Femur (tissue), 1 donor: Measurements from ENCODE around the gene USP54.

Source experiments
- DNase-seq: peaks from one replicate; pipeline ENCODE4 v3.0.0-alpha.2; 2017

Gene USP54

DNA sequence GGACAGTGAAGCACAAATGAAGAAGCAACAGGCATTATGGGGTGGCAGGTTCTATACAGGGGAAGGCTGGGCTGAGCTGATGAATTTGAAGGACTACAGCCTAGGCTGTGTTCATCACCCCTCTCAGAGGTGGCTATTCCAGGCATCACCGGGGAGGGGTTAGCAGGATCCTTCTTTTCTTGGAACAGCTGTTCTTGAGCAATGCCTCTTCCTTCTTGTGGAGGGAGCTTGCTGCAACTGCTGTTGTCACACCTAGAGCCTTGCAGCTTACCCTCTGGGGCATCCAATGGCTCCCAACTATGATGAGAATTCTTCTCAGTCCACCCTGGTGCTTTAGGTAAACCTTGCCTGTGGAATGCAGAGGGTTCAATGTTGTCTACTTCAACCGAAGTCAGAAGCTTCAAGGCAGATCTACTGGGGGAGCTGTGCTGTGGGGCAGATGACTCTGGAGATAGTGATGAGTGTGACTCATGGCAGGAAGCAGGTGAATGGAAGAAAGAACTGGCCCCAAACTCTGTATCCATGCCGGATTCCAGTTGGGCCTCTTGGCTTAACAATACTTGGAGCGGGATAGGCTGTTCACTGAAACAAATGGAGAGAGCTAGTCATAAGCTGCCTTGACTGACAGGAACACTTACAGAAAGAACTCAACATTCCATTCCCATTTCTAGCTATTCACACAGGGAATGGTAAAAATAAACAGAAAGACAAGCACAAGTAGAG is 73.8 kb downstream of the USP54 start:
- DNase-seq = no peak

DNA sequence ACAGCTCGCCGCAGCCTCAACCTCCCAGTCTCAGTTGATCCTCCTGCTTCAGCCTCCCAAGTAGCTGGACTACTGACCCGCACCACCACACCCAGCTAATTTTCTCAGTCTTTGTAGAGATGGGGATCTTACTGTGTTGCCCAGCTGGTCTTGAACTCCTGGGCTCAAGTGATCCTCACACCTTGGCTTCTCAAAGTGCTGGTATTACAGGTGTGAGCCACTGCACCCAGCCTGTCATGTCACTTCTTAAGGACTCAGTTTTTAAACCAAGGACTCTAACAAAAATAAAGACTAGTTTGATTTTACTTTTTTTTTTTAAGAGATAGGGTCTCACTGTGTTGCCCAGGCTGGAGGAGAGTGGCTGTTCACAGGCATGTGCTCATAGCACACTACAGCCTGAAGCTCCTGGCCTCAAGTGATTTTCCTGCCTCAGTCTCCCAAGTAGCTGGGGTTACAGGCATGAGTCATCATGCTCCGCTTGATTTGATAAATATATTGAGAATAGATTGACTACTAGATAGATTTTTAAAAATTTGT is 78.9 kb downstream of the USP54 start:
- no peak for DNase-seq

DNA sequence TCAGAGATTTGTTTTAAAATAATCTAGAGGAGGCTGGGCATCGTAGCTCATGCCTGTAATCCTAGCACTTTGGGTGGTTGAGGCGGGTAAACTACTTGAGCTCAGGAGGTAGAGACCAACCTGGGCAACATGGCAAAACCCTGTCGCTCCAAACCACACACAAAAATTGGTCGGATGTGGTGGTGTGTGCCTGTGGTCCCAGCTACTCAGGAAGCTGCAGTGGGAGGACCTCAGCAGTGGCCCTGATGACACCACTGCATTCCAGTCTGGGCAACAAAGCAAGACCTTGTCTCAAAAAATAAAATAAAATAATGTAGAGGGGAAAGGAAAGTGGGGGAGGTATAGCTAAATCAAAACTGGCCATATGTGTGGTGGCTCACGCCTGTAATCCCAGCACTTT is 81.4 kb downstream of the USP54 start:
- DNase-seq = no peak

DNA sequence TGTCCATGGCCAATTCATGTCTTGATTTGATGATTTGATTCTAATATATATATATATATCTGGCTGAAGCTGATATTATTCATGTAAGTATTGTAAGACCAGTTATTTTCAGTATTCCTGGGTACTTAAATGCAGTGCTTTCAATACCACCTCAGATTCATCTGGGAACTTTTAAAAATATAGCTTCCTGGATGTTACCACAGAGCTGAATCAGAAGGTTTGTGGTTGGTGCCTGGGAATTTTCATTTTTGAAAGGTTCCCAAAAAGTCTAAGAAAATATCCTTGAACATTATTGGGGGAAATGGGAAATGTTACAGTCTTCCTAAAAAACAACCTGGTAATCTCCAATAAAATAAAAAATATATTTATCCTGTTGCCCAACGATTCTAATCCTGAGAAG is 84.7 kb downstream of the USP54 start:
- DNase-seq = no peak

DNA sequence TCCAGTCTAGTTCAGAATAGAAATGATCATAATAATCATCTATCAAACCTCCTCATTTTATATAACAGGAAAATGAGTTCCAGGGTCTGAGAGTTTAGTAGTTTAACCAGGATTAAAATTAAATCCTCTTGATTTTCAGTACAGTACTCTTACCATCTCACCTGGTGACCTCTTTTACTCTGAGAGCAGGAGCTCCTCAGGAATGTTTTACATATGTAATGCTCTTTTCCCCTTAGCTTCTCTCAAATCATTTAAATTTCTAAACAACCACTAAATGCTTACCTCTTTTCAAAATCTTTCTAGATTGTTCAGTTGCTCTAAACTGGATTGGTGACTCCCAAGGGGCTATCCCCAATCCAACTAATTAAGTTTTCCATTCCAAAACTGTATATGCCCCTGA is 85.1 kb downstream of the USP54 start:
- DNase-seq = no peak

DNA sequence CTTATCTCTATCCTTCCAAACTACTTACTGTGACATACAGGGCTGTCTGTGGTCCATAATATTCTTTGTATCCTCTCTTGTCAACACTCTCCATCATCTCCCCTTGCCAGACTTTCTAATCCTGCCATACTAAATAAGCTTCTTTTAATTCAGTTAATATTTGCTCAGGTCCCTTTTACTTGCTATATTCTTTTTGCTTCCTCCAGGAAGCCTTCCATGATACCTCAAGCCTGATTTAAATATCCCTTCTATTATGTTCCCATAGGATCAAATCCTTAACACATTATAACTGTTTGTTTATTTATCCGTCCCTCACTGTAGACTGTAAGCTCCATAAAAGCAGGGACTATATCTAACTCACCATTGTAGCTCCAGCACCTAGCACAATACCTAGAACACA is 88.1 kb downstream of the USP54 start:
- DNase-seq = no peak

DNA sequence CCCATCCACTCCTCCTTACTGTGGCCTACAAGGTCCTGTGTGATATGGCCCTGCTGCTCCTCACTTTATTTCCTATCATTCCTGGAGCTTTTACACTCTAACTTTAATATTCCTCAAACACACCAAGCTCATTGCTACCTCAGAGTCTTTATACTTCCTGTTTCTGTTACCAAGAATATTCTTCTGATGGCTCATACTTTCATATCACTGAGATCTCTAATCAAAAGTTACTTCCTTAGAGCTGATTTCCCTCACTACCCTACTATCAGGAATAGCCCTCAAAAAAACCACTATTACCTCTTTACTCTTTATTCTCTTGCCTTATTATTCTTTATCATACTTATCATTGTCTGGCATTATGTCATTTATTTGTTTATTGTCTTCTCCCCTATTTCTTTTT is 89.5 kb downstream of the USP54 start:
- no peak for DNase-seq

DNA sequence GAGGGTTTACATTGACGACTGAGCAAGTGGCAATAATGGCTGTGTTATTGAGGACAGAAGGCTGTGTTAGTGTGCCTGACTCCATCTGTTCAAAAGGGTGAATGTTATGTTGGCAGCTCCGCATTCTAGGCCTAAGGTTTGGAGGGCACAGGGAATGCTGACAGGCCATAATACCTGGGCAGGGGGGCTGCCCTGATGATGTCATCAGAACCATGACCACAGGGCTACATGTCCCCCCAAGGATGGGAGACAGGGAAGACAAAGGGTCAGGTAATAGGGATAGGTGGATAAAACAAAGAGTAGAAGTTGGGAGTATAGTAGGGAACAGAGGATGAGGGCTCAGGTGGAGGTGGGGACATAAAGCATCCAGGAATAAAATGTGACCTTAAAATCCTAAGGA is 93.5 kb downstream of the USP54 start:
- DNase-seq = no peak

DNA sequence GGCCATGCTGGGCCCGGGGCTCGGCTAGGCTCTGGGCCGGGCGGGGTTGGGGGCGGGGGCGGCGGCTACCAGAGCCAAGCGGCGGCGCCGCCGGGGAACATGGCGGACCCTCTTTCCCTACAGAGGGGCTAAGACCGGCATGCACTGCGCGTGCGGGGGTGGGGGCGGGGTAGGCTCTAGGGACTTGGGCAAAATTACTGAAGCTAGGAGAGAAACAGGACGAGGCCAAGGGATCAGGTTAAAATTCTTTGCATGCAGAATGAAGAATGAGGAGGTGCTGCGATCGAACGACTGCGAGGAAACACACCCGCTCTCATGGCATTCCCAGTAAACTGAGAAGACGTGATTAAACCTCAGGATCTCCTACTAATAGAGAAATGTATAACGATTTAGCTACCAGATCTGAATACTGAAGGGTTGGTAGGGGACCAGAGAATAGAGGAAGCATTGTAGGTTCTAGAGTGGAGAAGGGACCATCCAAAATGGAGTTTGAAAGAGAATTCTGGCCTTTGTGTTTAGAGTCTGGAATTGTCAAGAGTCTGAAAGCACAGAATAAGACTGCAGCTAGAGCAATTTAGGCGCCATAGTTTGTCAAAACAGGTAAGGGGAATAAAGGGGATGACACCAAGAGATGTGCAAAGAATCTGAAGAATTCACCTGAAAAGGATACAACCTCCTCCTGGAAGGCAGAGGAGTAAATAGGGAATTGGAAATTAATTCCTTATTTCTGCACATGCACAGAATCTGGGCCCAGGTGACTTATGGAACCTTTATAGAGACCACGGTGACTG is 95.1 kb downstream of the USP54 start, which contains the start of gene PPP3CB:
Gene PPP3CB (minus strand): TSS at position 141 of the 791 bp plus-strand sequence. CDS start 135 bp downstream, at position 6.
- DNase-seq = peak; percentile 98

DNA sequence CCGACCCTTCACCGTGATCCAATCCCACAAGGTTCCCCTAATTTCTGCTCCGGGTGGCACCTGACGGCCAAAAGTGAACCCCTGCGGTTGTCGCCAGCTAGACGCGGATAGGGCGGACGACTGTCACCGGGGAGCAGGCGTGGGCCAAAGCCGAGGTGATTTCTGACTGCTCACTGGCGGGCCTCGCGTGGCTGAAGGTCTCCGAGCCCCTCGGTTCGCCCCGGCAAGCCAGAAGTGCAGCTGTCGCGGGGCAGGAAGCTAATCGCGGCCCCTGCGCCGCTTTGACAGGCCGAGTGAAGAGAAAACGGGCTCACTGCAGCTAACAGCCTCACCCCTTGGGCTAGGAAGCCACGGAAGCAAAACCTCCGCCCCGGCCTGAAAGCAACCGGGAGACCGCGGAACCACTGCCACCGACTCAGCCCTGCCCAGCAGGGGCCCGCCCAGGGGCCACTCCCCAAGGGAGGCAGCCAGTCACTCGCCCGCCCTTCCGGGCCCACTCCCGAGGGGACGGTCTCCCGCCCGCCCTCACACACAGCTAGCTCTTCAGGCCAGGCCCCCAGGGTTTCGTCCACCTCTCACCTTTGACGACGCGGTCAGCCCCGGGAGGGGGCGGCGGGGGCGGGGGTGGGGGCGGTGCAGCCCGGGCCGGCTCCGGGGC is 95.8 kb downstream of the USP54 start:
- peak; percentile 89 for DNase-seq

DNA sequence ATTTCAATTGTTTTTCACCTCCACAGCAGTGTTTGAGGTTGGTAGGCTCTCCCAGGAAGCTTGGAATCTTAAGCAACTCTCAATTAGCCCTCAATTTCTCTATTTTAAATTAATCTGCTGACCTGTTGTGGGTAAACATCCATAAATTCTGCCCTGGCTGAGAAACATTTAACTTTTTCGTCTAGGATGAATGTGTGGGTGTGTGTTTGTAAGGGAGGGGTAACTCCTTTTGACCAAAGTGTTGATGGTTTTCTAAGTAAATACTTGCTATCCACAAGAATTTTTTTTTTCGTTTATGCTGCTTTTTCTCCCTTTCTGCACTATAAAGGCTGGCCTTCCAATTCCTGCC is 96.3 kb downstream of the USP54 start:
- DNase-seq = no peak

DNA sequence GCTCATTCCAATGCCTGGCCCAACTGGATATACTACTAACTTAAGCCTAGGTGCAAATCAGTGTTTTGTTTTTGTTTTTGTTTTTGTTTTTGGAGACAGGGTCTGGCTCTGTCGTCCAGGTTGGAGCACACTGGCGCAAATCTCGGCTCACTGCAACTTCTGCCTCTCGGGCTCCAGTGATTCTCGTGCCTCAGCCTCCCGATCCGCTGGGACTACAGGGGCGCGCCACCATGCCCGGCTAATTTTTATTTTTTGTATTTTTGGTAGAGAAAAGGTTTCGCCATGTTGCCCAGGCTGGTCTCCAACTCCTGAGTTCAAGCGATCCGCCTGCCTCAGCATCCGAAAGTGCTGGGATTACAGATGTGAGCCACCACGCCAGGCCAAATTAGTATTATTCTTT is 96.9 kb downstream of the USP54 start:
- no peak for DNase-seq

DNA sequence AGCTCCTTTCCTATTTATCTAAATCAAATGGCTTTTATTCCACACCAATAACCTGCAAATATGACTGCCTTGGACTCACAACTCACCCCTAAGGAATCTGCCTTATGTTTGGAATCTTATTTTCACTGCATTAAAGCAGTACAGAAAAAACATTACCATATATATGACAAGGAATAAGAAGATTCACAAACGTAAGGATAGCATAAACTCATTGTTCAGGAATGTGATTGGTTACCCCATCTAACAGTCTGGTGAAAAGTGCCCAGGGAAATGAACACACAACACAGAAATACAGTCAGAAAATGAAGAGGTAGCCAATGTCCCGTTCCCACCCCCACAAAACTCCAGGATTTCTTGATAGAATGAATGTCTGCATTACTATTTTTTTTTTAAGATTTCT is 97.4 kb downstream of the USP54 start:
- no peak for DNase-seq

DNA sequence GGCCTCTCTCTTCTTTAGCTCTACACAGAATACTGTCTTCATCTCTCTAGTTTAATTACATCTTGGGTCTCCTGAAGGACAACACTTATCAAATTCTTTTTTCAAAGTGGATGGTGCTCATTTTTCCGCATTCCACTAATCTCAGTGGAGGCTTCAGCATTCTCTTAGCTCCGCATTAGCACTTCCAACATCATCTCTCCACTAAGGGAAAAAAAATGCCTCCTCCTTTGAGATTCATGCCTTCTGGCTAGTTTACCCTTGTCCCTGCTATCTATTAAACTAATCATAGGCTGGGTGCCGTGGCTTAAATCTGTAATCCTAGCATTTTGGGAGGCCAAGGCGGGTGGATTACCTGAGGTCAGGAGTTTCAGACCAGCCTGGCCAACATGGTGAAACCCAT is 104.5 kb downstream of the USP54 start:
- no peak for DNase-seq

DNA sequence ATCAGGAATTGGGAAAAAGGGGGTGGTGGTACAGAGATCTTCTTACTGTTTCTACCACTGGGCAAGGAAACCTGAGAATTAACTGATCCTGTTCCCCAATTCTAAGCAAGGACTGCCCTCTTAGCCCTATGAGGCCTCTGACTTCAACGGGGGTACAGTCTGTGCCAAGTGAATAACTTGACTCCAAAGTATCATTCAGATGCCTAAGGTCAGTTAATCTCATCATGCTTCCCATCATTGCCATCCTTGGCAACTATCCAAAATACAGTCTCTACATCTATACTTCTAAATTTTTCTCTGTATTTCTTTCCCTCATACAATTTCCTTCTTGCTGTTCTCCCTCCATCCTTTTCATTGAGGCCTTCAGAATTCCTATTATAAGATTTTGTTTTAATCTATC is 105.8 kb downstream of the USP54 start:
- no peak for DNase-seq

DNA sequence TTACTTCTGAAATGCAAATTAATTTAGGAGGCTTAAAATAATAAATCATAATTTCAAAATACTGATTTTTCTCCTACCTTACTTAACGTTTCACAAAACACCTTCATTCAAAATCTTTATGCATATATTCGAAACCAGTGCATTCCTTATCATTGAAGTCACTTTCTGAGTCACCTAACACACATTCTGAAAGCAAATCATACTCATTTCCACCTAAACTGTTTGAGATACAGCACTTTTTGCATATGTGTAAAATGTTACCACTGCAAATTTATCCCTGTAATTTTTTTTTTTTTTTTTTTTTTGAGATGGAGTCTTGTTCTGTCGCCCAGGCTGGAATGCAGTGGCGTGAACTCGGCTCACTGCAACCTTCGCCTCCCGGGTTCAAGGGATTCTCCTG is 111.0 kb downstream of the USP54 start:
- DNase-seq = no peak

DNA sequence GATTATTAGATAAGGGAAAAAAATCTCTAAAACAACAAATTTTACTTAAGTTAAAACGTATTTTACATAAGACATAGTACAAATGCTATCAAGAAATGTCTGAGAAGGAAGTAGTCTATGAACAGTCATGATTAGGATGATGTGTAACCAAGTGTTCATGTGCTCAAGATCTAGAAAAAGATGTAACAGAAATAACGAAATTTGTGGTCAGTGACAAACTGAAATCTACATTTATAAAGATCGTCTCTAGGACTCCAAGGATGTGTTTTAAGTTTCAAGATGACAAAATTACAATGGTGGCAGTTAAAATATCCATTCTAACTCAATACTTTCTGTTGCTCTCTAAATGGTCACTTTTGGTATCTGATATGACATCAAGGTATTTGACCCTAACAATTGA is 112.5 kb downstream of the USP54 start:
- DNase-seq = no peak

DNA sequence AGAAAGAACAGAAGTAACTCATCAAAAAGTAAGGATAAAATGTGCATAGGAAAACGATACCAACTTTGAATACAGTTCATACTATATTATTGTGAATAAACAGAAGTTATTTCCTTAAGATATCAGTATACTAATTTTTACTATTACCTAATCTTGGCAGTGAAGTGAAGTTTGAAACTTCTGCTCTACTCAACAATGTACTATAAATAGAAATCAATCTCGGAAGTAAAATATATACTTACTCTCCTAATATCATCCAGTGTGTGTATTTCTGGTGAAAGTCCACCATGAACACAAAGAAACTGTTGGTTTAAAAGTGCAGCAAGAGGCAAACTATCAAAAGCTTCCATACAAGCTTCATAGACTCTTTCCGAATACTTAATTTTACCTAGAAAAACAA is 119.9 kb downstream of the USP54 start:
- DNase-seq = no peak

DNA sequence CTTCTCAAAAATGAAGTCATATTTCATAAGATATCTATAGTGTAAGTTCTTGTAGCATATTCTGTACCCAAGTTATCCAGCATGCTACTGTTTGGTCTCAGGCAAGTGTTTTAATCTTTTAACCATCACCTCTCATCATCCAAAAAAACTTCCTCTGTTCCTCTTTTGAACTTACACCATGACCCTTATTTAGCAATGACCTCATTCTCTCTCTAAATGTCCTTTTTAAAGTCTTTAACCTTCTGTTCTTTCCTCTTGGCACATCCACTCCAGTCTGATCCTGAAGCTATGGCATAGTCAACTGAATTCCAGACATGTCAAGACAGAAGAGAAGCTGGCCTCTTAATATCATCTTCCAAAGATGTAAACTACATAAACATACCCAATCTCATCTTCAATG is 121.6 kb downstream of the USP54 start:
- no peak for DNase-seq

DNA sequence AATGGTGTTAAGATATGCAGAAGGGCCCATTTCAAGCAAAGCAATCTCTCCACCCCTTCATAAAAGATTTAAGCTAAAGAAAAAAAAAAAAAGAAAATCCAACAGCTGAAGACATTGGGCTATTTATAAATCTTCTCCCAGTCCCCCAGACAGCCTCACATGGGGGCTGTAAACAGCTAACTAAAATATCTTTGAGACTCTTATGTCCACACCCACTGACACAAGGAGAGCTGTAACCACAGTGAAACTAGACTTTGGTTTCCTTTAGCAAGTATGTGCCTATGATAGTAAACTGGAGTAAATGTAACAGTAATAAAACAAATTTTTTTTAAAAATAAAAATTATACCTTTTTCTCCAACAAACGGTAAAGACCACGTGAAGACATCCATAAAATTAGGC is 123.9 kb downstream of the USP54 start:
- no peak for DNase-seq

DNA sequence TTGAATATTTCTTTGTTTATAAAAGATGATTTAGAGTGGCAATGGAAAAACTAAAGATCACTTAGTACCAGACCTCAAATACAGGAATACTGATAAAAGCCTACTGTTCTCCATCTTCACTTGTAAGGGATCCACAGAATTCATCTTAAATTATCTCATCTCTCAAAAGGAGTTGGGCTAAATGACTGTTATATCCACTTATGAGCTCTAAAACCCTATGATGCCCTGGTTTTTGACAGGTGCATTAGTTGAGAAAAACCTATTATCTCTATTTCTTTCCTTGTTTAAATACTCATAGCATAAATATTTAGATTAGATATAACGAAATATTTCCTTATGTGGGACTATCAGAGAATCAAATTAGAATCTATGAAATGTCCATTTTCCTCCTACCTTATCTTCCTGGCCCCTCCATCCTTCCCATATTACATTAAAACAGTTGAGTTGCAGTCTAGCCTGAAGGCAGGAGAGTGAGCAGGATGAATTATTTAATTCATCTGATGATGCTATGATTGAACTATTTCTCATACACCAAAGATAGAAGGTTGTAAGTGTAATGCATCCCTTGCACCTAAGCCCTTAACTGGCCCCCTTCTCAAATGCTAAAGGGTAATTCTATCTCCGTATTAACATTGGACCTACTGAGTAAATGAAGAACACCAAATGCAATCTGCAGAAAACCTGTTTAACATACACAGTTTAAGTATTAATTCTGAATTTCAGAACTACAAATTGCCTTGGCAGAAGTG is 125.0 kb downstream of the USP54 start:
- DNase-seq = no peak

DNA sequence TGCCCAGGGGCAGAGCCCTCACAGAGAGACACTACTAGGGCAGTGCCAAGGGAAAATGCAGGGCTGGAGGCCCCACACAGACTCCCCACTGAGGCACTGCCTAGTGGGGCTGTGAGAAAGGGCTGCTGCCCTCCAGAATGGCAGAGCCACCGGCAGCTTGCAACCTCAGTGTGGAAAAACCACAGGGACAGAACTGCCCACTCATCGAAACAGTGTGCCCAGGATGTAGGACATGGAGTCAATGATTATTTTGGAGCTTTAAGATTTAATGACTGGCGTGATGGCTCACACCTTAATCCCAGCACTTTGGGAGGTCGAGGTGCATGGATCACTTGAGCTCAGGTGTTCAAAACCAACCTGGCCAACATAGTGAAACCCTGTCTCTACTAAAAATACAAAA is 130.2 kb downstream of the USP54 start:
- DNase-seq = no peak

DNA sequence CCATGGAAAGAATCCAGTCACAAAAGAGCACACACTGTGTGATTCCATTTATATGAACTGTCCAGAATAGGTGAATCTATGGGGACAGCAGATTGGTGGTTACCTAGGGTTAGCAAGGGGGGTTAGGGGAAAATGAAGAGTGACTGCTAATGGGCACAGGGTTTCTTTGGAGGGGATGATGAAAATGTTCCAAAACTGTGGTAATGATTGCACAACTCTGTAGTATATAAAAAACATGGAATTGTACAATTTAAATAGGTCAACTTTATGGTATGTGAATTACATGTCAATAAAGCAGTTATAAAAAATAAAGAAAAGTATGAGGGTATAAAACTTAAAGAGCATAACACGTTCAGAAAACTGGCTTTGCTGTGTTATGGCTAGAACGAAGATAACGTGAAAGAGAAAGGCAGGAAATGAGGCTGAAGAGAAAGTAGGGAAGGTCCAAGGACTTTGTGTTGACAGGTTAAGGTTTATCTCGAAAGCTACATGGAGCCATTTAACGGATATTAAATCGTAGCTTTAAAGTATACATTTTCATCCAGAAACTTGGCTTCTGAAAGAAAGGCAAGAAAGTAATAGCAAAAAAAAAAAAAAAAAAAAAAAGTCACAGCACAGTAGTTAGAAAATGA is 131.3 kb downstream of the USP54 start:
- DNase-seq = no peak
